Prostate gland (tissue), 2 donors: ENCODE measurements around the gene FAM174A. TPM values are rescaled to one million over a fixed set of nuclear protein-coding genes. Genes with fewer than 3 reads are reported as not detected.

ENCODE experiments used
- DNase-seq: peaks from one replicate; pipeline ENCODE4 v3.0.0-alpha.2; 2019; ENCODE audit warnings: low spot score
- H3K27ac ChIP-seq, 2 donors: fragments of 200-600 bp; sonication (generic); 2 replicates each; pipeline ENCODE4 v1.5.1; 2017 to 2019
- H3K27me3 ChIP-seq: fragments of 200-600 bp; sonication (generic); replicated peaks from 2 replicates; pipeline ENCODE4 v1.5.1; 2019; ENCODE audit not compliant: insufficient read depth
- H3K36me3 ChIP-seq, 2 donors: fragments of 200-600 bp; sonication (generic); 1 replicate in 1 of 2; 2 replicates in 1 of 2; pipeline versions ENCODE4 v1.5.1 to v1.8.1; 2017 to 2019
- H3K4me1 ChIP-seq: fragments of 200-600 bp; sonication (generic); replicated peaks from 2 replicates; pipeline ENCODE4 v1.5.1; 2019
- H3K4me3 ChIP-seq, 2 donors: fragments of 200-600 bp; sonication (generic); 2 replicates each; pipeline ENCODE4 v1.5.1; 2017 to 2019
- H3K9me3 ChIP-seq: fragments of 200-600 bp; sonication (generic); 2 replicates; pipeline ENCODE4 v1.5.1; 2017
- CTCF ChIP-seq, 4 experiments: fragments of 200-600 bp in 2 of 4; fragments of 450-650 bp in 2 of 4; sonication (generic) in 2 of 4; IDR thresholded peaks; 1 replicate in 3 of 4; 2 replicates in 1 of 4; pipeline ENCODE4 v1.5.1; 2016 to 2019; ENCODE audit warnings: antibody characterized with exemption in 4 of 4, mild to moderate bottlenecking in 2 of 4, moderate library complexity in 2 of 4
- POLR2A ChIP-seq: fragments of 450-650 bp; IDR thresholded peaks from one replicate; pipeline ENCODE4 v1.6.1; 2016; ENCODE audit warnings: antibody characterized with exemption, mild to moderate bottlenecking
- POLR2AphosphoS5 ChIP-seq: sonication (generic); formaldehyde crosslinking; IDR thresholded peaks from one replicate; pipeline ENCODE4 v1.6.1; 2017; ENCODE audit warnings: antibody characterized with exemption
- WGBS: methylation state at CpG from one replicate; pipeline ENCODE4 v1.1.5; 2018; 5-methylcytosine and 5-hydroxymethylcytosine counted together
- intact Hi-C: fragments of 100-400 bp; cut with DNase I; formaldehyde crosslinking; loops from one replicate; pipeline ENCODE4 v1.14.2; 2022
- total RNA-seq, 2 donors: library from RNA; depleted of rRNA; stranded (reverse); fragments of >200 nt; gene quantifications; one replicate each; pipeline ENCODE4 v1.1.0, GENCODE V29; 2016

Gene FAM174A
- total RNA-seq, 2 donors from 2014 or later: 41.6 to 74.5 TPM

DNA sequence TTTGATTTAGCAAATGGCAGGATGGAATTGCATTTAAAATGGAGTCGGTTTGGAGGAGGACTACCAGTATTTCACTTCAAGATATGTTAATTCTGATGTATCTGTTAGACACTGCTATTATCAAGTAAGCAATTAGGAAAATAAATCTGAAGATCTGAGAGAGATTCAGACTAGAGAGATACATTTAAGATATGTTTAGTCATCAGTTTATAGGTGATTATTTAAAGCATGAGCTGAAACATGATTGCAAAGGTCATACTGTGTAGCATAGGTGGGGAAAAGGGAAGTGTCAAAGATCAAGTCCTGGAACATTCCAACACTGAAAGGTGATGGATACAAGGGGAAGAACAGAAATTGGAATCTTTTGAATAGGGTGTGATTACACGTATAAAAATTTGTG lies 79.1 kb downstream of the FAM174A start:
- no peaks in the 10 kb centered on the region for H3K36me3 ChIP-seq
- 96% methylated on average over 2 of the region's 2 CpGs for WGBS
- TF ChIP-seq POLR2A: no peak
- TF ChIP-seq POLR2AphosphoS5: no peak
- TF ChIP-seq CTCF (IDR thresholded peaks at IDR 0.05): no peak
- no peaks in the 10 kb centered on the region for H3K4me1 ChIP-seq
- no peak for DNase-seq
- no peaks in the 10 kb centered on the region for H3K9me3 ChIP-seq
- H3K4me3 ChIP-seq: no peak overlapping the region
- intact Hi-C loops: no loop called here
- no peaks in the 10 kb centered on the region for H3K27me3 ChIP-seq
- H3K27ac ChIP-seq: no peak overlapping the region

DNA sequence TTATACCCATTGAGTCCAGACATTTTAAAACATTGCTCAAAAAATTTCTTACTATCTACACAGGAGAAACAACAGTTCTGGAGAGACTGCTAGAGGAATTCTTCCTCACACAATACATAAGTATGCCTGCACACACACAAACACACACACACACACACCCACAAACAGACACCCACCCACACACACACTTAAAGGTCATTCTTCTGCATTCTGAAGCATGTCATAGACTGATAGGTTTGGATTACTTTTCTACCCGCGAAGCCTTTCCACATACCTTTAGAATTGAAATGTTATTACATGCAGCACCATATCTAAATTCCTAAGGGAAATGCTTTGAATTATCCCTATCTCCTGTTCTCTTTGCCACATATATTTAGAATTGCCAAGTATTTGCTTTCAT lies 80.2 kb downstream of the FAM174A start:
- no peaks in the 10 kb centered on the region for H3K4me1 ChIP-seq
- H3K27ac ChIP-seq: no peak overlapping the region
- intact Hi-C loops: no loop called here
- no peak for TF ChIP-seq POLR2AphosphoS5
- TF ChIP-seq POLR2A: no peak
- no peak for TF ChIP-seq CTCF (IDR thresholded peaks at IDR 0.05)
- no peak for DNase-seq
- H3K27me3 ChIP-seq: no peaks in the 10 kb centered on the region
- no peaks in the 10 kb centered on the region for H3K9me3 ChIP-seq
- 52% methylated on average over 2 of the region's 2 CpGs for WGBS
- no peaks in the 10 kb centered on the region for H3K36me3 ChIP-seq
- H3K4me3 ChIP-seq: no peak overlapping the region

- WGBS: 70% methylated on average over 7 of the region's 7 CpGs
- no peaks in the 10 kb centered on the region for H3K36me3 ChIP-seq
Measured at GRCh38 chr5:100616291-100616690, 81.1 kb downstream of the FAM174A start.

DNA sequence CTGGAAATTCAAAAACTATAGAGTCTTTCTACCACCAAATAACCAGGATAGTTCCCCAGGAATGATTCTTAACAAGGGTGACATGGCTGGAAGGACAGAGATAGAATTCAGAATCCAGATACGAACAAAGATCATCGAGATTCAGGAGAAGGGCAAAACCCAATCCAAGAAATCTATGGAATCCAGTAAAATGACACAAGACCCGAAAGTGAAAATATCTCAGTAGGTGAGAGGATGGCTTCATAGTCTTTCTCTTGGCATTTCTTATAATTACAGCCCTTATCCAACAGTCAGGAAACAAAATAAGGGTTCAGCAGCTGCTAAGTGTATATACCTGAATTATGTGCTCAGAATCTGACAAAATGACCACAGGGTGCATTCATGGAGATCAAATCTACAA lies 81.8 kb downstream of the FAM174A start:
- Histone ChIP-seq H3K27ac (no peak overlapping the region), H3K4me3 (no peak overlapping the region), H3K9me3 (no peaks in the 10 kb centered on the region), H3K27me3 (no peaks in the 10 kb centered on the region), H3K36me3 (no peaks in the 10 kb centered on the region), H3K4me1 (no peaks in the 10 kb centered on the region)
- no peak for TF ChIP-seq POLR2AphosphoS5
- no peak for TF ChIP-seq CTCF (IDR thresholded peaks at IDR 0.05)
- no peak for TF ChIP-seq POLR2A
- intact Hi-C loops: no loop called here
- 91% methylated on average over 3 of the region's 3 CpGs for whole genome bisulfite sequencing
- no peak for DNase-seq

More at GRCh38 chr5:100616291-100616690, 81.1 kb downstream of the FAM174A start:
- intact Hi-C loops: no loop called here
- no peaks in the 10 kb centered on the region for H3K27me3 ChIP-seq
- TF ChIP-seq POLR2A: no peak
- TF ChIP-seq POLR2AphosphoS5: no peak
- TF ChIP-seq CTCF (IDR thresholded peaks at IDR 0.05): no peak
- H3K27ac ChIP-seq: no peak overlapping the region
- no peaks in the 10 kb centered on the region for H3K9me3 ChIP-seq
- H3K4me1 ChIP-seq: no peaks in the 10 kb centered on the region
- DNase-seq: no peak
- no peak overlapping the region for H3K4me3 ChIP-seq

GRCh38 chr5:100623719-100624118 lies 88.5 kb downstream of the FAM174A start:
- Histone ChIP-seq H3K4me1 (no peaks in the 10 kb centered on the region), H3K27ac (no peak overlapping the region), H3K36me3 (no peaks in the 10 kb centered on the region), H3K27me3 (no peaks in the 10 kb centered on the region), H3K4me3 (no peak overlapping the region), H3K9me3 (no peaks in the 10 kb centered on the region)
- TF ChIP-seq CTCF (IDR thresholded peaks at IDR 0.05) (peak in 2 of 4 experiments; percentile 32 to 42), POLR2A (no peak)
- DNase-seq: no peak
- 30% methylated on average over 2 of the region's 2 CpGs for WGBS
- intact Hi-C loops: no loop called here
